D721Med (cell line): ENCODE results near the gene RANBP3L.
"Not testable (repeated sequence)": the region's sequence is repeated elsewhere in the genome, so short reads cannot be mapped to it uniquely, and the experiment has no call there.

Experiments
- DNase-seq: peaks from one replicate; pipeline ENCODE4 v3.0.0; 2011; ENCODE audit warnings: low spot score; ENCODE audit not compliant: insufficient read length
- FAIRE-seq: peaks from 2 replicates; lab custom pipeline; 2011; peaks lifted over from hg19 to GRCh38; lab: Jason Lieb, UNC
- CTCF ChIP-seq: IDR thresholded peaks from 2 replicates; pipeline ENCODE4 v1.5.1; 2012; ENCODE audit warnings: mild to moderate bottlenecking, control low read depth; ENCODE audit not compliant: insufficient read depth; ENCODE audit errors: missing control alignments

The RANBP3L gene

GRCh38 chr5:36304095-36304805 is 2.5 kb upstream of the RANBP3L start:
- DNase-seq (no peak), FAIRE-seq (no peak)
- TF ChIP-seq CTCF: no peak

- TF ChIP-seq CTCF: no peak
- FAIRE-seq (no peak), DNase-seq (no peak)
Observed at GRCh38 chr5:36300927-36301540, 668 bp downstream of the RANBP3L start.

GRCh38 chr5:36300191-36300926 is 1.3 kb downstream of the RANBP3L start:
- FAIRE-seq (no peak), DNase-seq (no peak)
- no peak for TF ChIP-seq CTCF

- FAIRE-seq (no peak), DNase-seq (no peak)
- TF ChIP-seq CTCF: no peak
Observed at GRCh38 chr5:36298552-36298951, 3.1 kb downstream of the RANBP3L start.

GRCh38 chr5:36297653-36298052 is 4.0 kb downstream of the RANBP3L start:
- no peak for TF ChIP-seq CTCF
- DNase-seq (no peak), FAIRE-seq (no peak)

- no peak for TF ChIP-seq CTCF
- FAIRE-seq (no peak), DNase-seq (no peak)
Observed at GRCh38 chr5:36285837-36286615, 15.7 kb downstream of the RANBP3L start.

GRCh38 chr5:36283775-36284174 is 17.9 kb downstream of the RANBP3L start:
- not testable (repeated sequence) for DNase-seq, FAIRE-seq
